GM12878 (cell line): Measurements from ENCODE around the gene ORMDL1. TPM values are rescaled to one million over a fixed set of nuclear protein-coding genes. Genes with fewer than 3 reads are reported as not detected.

ENCODE experiments used
- ATAC-seq: fragments of 200-7000 bp; cut with Tn5 transposase; 3 replicates; pipeline ENCODE4 v1.9.1; 2020; ENCODE audit warnings: mild to moderate bottlenecking, moderate library complexity
- BruUV-seq: library from RNA; stranded (reverse); fragments of 400-500 nt; replicated peaks from 2 replicates; lab custom pipeline; 2021; lab: Mats Ljungman, UMichigan
- CTCF ChIA-PET: fragments of 300-600 bp; sonication (Branson Sonifier 250); formaldehyde crosslinking; extraction: SDS; loops from one replicate; lab custom pipeline; 2021; ENCODE audit warnings: inconsistent platforms; lab: Yijun Ruan, JAX
- POLR2A ChIA-PET: fragments of 350-600 bp; formaldehyde crosslinking; extraction: SDS; loops from one replicate; lab custom pipeline; 2021; ENCODE audit warnings: inconsistent platforms; lab: Charles Lee
- RAD21 ChIA-PET: fragments of 300-600 bp; sonication (Branson Sonifier 250); formaldehyde crosslinking; loops from one replicate; lab custom pipeline; 2023; ENCODE audit warnings: antibody characterized with exemption; ENCODE audit not compliant: unreplicated experiment; lab: Charles Lee
- SMC1A ChIA-PET: fragments of 300-600 bp; sonication (Branson Sonifier 250); formaldehyde crosslinking; loops from one replicate; lab custom pipeline; 2023; ENCODE audit not compliant: unreplicated experiment, uncharacterized antibody; lab: Charles Lee
- DNase-seq: peaks from one replicate; pipeline ENCODE4 v3.0.0-alpha.2; 2011; ENCODE audit warnings: low read depth, low spot score
- FAIRE-seq: peaks from 3 replicates; lab custom pipeline; 2011; peaks lifted over from hg19 to GRCh38; lab: Jason Lieb, UNC
- H2AFZ ChIP-seq: 2 replicates; pipeline ENCODE4 v1.6.0; 2011; ENCODE audit warnings: low read depth, low read length, control low read depth; ENCODE audit not compliant: control insufficient read depth
- H3K27ac ChIP-seq: 2 replicates; pipeline ENCODE4 v1.5.1; 2011; ENCODE audit warnings: control low read depth; ENCODE audit not compliant: control insufficient read depth, insufficient read depth
- H3K27me3 ChIP-seq, 2 experiments: replicated peaks in 1 of 2; 2 replicates each; pipeline versions ENCODE4 v1.6.0 to v1.6.1; 2011; ENCODE audit warnings: low read length in 1 of 2; ENCODE audit not compliant: control insufficient read depth in 2 of 2, insufficient read depth in 2 of 2
- H3K36me3 ChIP-seq, 2 experiments: 2 replicates each; pipeline ENCODE4 v1.5.1; 2011; ENCODE audit warnings: low read length in 1 of 2; ENCODE audit not compliant: control insufficient read depth in 2 of 2, insufficient read depth in 2 of 2
- H3K4me1 ChIP-seq: 2 replicates; pipeline ENCODE4 v1.6.1; 2011; ENCODE audit warnings: mild to moderate bottlenecking, low read length, moderate library complexity, mixed read lengths; ENCODE audit not compliant: control insufficient read depth, insufficient read depth
- H3K4me2 ChIP-seq: 2 replicates; pipeline ENCODE4 v1.6.0; 2011; ENCODE audit warnings: control low read depth; ENCODE audit not compliant: control insufficient read depth, insufficient read depth
- H3K4me3 ChIP-seq: fragments of 200-600 bp; sonication (generic); 2 replicates; pipeline ENCODE4 v1.5.1; 2016
- H3K79me2 ChIP-seq: 2 replicates; pipeline ENCODE4 v1.6.0; 2011; ENCODE audit warnings: low read length; ENCODE audit not compliant: control insufficient read depth, insufficient read depth
- H3K9ac ChIP-seq: 2 replicates; pipeline ENCODE4 v1.8.0; 2011; ENCODE audit warnings: low read length, control low read depth, mixed read lengths; ENCODE audit not compliant: control insufficient read depth, insufficient read depth
- H3K9me3 ChIP-seq: replicated peaks from 3 replicates; pipeline ENCODE4 v1.5.1; 2011; ENCODE audit warnings: mild to moderate bottlenecking, low read length; ENCODE audit not compliant: control insufficient read depth, insufficient read depth
- H4K20me1 ChIP-seq: 2 replicates; pipeline ENCODE4 v1.6.0; 2011; ENCODE audit not compliant: control insufficient read depth, insufficient read depth
- BHLHE40 ChIP-seq, 2 experiments: fragments of 450-650 bp in 1 of 2; IDR thresholded peaks; 2 replicates each; pipeline ENCODE4 v1.6.1; 2011 to 2017; ENCODE audit warnings: low read depth in 2 of 2, borderline replicate concordance in 1 of 2, improper control_type of control experiment in 1 of 2, low read length in 1 of 2, mild to moderate bottlenecking in 1 of 2
- CBFB ChIP-seq: IDR thresholded peaks from 2 replicates; pipeline ENCODE4 v1.6.1; 2016; ENCODE audit warnings: antibody characterized with exemption, low read depth
- DPF2 ChIP-seq: fragments of 450-650 bp; IDR thresholded peaks from 2 replicates; pipeline ENCODE4 v1.6.1; 2017; ENCODE audit warnings: mild to moderate bottlenecking
- FOXK2 ChIP-seq: fragments of 450-650 bp; IDR thresholded peaks from 2 replicates; pipeline ENCODE4 v1.6.1; 2017; ENCODE audit warnings: mild to moderate bottlenecking, moderate library complexity
- MTA3 ChIP-seq: IDR thresholded peaks from 2 replicates; pipeline ENCODE4 v1.6.1; 2012; ENCODE audit warnings: low read length, inconsistent platforms, borderline replicate concordance
- NFYA ChIP-seq: IDR thresholded peaks from 2 replicates; pipeline ENCODE4 v1.6.1; 2011; ENCODE audit warnings: low read depth, mild to moderate bottlenecking, low read length, improper control_type of control experiment, borderline replicate concordance
- NR2C2 ChIP-seq: IDR thresholded peaks from 2 replicates; pipeline ENCODE4 v1.6.1; 2011; ENCODE audit warnings: borderline replicate concordance, low read depth; ENCODE audit not compliant: control insufficient read depth, insufficient read length
- SREBF1 ChIP-seq: IDR thresholded peaks from 2 replicates; pipeline ENCODE4 v1.6.1; 2012; ENCODE audit warnings: mild to moderate bottlenecking, low read length
- ZNF274 ChIP-seq: IDR thresholded peaks from one replicate; pipeline ENCODE4 v1.8.0; 2011; ENCODE audit not compliant: insufficient read length, insufficient read depth
- WGBS: methylation state at CpG from one replicate; pipeline ENCODE4 v1.1.6; 2016; ENCODE audit warnings: low lambda C conversion rate; ENCODE audit not compliant: insufficient replicate concordance, insufficient coverage; ENCODE audit errors: missing lambda C conversion rate; 5-methylcytosine and 5-hydroxymethylcytosine counted together
- in situ Hi-C: fragments of 300-500 bp; cut with MboI; formaldehyde crosslinking; loops from 9 replicates; pipeline ENCODE4 v1.14.3; 2018; ENCODE audit warnings: mixed read lengths
- intact Hi-C: fragments of 100-400 bp; cut with micrococcal nuclease; formaldehyde crosslinking; loops from one replicate; pipeline ENCODE4 v1.14.2; 2022; ENCODE audit not compliant: unreplicated experiment
- polyA plus RNA-seq, 11 experiments: library from polyadenylated mRNA; depleted of rRNA in 4 of 11; unstranded in 6 of 11; stranded (reverse) in 5 of 11; fragments of >200 nt; fragmentation: Nextera tagmentation in 4 of 11; fragmentation: Illumina TruSeq in 1 of 11; extraction: Ambion mirVana in 4 of 11; extraction: Trizol in 1 of 11; gene quantifications; 1 replicate in 1 of 11; 2 replicates in 10 of 11; pipeline versions ENCODE4 v1.2.1 to v1.2.3, GENCODE V29; 2011 to 2016; ENCODE audit warnings: inconsistent platforms in 2 of 11, missing spikeins in 2 of 11, low read depth in 1 of 11
- total RNA-seq, 4 experiments: library from RNA; depleted of rRNA in 3 of 4; stranded (reverse); fragments of >200 nt in 3 of 4; fragmentation: Illumina TruSeq in 1 of 4; extraction: Trizol in 1 of 4; gene quantifications; 2 replicates each; pipeline versions ENCODE4 v1.2.1 to v1.2.3, GENCODE V29; 2013 to 2021
- TF ChIP-seq, protein P1 (sequence below): fragments of 450-650 bp; IDR thresholded peaks from 2 replicates; pipeline ENCODE4 v1.6.1; 2017; ENCODE audit warnings: mild to moderate bottlenecking, moderate library complexity
- TF ChIP-seq, protein P2 (sequence below), 3 experiments: IDR thresholded peaks in 2 of 3; conservative IDR thresholded peaks in 1 of 3; 2 replicates each; pipeline ENCODE4 v1.5.1; 2011; ENCODE audit warnings: low read depth in 3 of 3, low read length in 3 of 3, mild to moderate bottlenecking in 3 of 3, control low read depth in 2 of 3, moderate library complexity in 2 of 3, inconsistent platforms in 1 of 3, mixed read lengths in 1 of 3; ENCODE audit not compliant: control insufficient read depth in 2 of 3, insufficient read depth in 1 of 3; ENCODE audit errors: extremely low read depth in 1 of 3
- TF ChIP-seq, protein P3 (sequence below): fragments of 450-650 bp; IDR thresholded peaks from 2 replicates; pipeline ENCODE4 v1.6.1; 2016; ENCODE audit warnings: mild to moderate bottlenecking

Gene ORMDL1
- total and polyA plus RNA-seq, 10 of the 15 experiments (the other 5 are each of a cell fraction or from before 2014, with no cell fraction given) = 62.6 to 161 (median 95.7) TPM

DNA sequence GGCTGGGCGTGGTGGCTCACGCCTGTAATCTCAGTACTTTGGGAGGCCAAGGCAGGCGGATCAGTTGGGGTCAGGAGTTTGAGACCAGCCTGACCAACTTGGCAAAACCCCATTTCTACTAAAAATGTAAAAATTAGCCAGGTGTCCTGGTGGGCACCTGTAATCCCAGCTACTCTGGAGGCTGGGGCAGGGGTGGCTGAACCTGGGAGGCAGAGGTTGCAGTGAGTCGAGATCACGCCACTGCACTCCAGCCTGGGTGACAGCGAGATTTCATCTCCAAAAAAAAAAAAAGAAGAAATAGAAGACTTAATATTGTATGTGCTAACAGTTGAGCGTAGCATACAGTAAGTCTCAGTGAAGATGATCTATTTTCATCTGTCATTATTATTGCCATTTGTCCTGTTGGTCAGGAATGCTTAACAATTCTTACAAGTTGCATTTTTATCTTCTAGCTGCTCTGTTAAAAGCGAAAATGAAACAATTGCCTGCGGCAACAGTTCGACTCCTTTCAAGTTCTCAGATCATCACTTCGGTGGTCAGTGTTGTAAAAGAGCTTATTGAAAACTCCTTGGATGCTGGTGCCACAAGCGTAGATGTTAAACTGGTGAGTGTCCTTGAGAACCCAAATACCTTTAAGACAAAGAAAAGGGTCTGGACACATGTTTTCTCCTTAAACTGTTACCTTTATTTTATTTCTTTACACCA, 7.4 kb upstream of the ORMDL1 start:
- H3K4me3 ChIP-seq = no peak overlapping the region
- no peak overlapping the region for H3K27ac ChIP-seq
- BruUV-seq = no TSS peak
- no peak overlapping the region for H2AFZ ChIP-seq
- ChIA-PET CTCF (interaction anchor here (0.7 to 5.8 kb wide), 4 partner anchors 8 to 41 kb away, joined by 3 to 45 read pairs (median 14); partner anchors contain the start of gene OSGEPL1), POLR2A (no interaction called here), SMC1A (interaction anchor here (0.9 to 1.6 kb wide), 2 partner anchors 28 to 29 kb away, joined by 4 read pairs; partner anchors contain the start of gene OSGEPL1), RAD21 (no interaction called here)
- peaks cover 36% of the 10 kb centered on the region for H3K79me2 ChIP-seq
- no peaks in the 10 kb centered on the region for H3K27me3 ChIP-seq
- H3K9me3 ChIP-seq = no peaks in the 10 kb centered on the region
- no peak for ATAC-seq
- TF ChIP-seq, protein P1, sequence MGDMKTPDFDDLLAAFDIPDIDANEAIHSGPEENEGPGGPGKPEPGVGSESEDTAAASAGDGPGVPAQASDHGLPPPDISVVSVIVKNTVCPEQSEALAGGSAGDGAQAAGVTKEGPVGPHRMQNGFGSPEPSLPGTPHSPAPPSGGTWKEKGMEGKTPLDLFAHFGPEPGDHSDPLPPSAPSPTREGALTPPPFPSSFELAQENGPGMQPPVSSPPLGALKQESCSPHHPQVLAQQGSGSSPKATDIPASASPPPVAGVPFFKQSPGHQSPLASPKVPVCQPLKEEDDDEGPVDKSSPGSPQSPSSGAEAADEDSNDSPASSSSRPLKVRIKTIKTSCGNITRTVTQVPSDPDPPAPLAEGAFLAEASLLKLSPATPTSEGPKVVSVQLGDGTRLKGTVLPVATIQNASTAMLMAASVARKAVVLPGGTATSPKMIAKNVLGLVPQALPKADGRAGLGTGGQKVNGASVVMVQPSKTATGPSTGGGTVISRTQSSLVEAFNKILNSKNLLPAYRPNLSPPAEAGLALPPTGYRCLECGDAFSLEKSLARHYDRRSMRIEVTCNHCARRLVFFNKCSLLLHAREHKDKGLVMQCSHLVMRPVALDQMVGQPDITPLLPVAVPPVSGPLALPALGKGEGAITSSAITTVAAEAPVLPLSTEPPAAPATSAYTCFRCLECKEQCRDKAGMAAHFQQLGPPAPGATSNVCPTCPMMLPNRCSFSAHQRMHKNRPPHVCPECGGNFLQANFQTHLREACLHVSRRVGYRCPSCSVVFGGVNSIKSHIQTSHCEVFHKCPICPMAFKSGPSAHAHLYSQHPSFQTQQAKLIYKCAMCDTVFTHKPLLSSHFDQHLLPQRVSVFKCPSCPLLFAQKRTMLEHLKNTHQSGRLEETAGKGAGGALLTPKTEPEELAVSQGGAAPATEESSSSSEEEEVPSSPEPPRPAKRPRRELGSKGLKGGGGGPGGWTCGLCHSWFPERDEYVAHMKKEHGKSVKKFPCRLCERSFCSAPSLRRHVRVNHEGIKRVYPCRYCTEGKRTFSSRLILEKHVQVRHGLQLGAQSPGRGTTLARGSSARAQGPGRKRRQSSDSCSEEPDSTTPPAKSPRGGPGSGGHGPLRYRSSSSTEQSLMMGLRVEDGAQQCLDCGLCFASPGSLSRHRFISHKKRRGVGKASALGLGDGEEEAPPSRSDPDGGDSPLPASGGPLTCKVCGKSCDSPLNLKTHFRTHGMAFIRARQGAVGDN = no peak
- TF ChIP-seq ZNF274 = no peak
- no peak for TF ChIP-seq MTA3
- no peak for TF ChIP-seq CBFB
- no peak for TF ChIP-seq SREBF1
- no peak for TF ChIP-seq DPF2
- TF ChIP-seq, protein P2, sequence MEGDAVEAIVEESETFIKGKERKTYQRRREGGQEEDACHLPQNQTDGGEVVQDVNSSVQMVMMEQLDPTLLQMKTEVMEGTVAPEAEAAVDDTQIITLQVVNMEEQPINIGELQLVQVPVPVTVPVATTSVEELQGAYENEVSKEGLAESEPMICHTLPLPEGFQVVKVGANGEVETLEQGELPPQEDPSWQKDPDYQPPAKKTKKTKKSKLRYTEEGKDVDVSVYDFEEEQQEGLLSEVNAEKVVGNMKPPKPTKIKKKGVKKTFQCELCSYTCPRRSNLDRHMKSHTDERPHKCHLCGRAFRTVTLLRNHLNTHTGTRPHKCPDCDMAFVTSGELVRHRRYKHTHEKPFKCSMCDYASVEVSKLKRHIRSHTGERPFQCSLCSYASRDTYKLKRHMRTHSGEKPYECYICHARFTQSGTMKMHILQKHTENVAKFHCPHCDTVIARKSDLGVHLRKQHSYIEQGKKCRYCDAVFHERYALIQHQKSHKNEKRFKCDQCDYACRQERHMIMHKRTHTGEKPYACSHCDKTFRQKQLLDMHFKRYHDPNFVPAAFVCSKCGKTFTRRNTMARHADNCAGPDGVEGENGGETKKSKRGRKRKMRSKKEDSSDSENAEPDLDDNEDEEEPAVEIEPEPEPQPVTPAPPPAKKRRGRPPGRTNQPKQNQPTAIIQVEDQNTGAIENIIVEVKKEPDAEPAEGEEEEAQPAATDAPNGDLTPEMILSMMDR (IDR thresholded peaks at IDR 0.05 in 2 of 3, conservative IDR thresholded peaks at IDR 0.05 in 1 of 3; ENCODE audit: control insufficient read depth in 2 of 3, extremely low read depth in 1 of 3, insufficient read depth in 1 of 3, low read depth in 3 of 3, low read length in 3 of 3) = no peak
- TF ChIP-seq BHLHE40 (IDR thresholded peaks at IDR 0.05; ENCODE audit: borderline replicate concordance in 1 of 2, low read depth in 2 of 2, low read length in 1 of 2) = no peak
- TF ChIP-seq FOXK2 = no peak
- TF ChIP-seq NR2C2 = no peak
- TF ChIP-seq NFYA = no peak
- TF ChIP-seq, protein P3, sequence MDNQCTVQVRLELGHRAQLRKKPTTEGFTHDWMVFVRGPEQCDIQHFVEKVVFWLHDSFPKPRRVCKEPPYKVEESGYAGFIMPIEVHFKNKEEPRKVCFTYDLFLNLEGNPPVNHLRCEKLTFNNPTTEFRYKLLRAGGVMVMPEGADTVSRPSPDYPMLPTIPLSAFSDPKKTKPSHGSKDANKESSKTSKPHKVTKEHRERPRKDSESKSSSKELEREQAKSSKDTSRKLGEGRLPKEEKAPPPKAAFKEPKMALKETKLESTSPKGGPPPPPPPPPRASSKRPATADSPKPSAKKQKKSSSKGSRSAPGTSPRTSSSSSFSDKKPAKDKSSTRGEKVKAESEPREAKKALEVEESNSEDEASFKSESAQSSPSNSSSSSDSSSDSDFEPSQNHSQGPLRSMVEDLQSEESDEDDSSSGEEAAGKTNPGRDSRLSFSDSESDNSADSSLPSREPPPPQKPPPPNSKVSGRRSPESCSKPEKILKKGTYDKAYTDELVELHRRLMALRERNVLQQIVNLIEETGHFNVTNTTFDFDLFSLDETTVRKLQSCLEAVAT = no peak
- WGBS = 96% methylated on average over 12 of the region's 12 CpGs
- intact Hi-C loops = no loop called here
- no peaks in the 10 kb centered on the region for H4K20me1 ChIP-seq
- H3K4me1 ChIP-seq = no peaks in the 10 kb centered on the region
- H3K9ac ChIP-seq = no peak overlapping the region
- in situ Hi-C loops = no loop called here
- H3K36me3 ChIP-seq = peaks cover 0 to 9% of the 10 kb centered on the region in 2 experiments; a peak in 2 of 4 replicates
- no peak overlapping the region for H3K4me2 ChIP-seq
- peak; percentile 68 for FAIRE-seq
- no peak for DNase-seq
